ENCODE results near the gene KIR2DL3.
"Not testable (repeated sequence)": the region's sequence is repeated elsewhere in the genome, so short reads cannot be mapped to it uniquely, and the experiment has no call there.

Gene KIR2DL3

DNA sequence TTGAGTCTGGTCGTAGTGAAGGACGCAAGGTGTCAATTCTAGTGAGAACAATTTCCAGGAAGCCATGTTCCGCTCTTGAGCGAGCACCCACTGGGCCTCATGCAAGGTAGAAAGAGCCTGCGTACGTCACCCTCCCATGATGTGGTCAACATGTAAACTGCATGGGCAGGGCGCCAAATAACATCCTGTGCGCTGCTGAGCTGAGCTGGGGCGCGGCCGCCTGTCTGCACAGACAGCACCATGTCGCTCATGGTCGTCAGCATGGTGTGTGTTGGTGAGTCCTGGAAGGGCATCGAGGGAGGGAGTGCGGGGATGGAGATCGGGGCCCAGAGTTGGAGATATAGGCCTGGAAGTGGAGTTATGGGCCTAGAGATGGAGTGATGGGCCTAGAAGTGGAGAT, at the start of gene KIR2DL3:
Gene KIR2DL3 (plus strand): TSS at position 208 of the 400 bp plus-strand sequence. CDS start 33 bp downstream, at position 241.
- H3K27me3 Mint-ChIP-seq (ENCODE audit: low read depth); H3K36me3 Mint-ChIP-seq (ENCODE audit: low read depth); DNase-seq (ENCODE audit: low spot score); H3K9me3 Mint-ChIP-seq; H3K4me3 Mint-ChIP-seq; H3K4me1 Mint-ChIP-seq (ENCODE audit: low read depth); H3K27ac Mint-ChIP-seq: not testable (repeated sequence)

DNA sequence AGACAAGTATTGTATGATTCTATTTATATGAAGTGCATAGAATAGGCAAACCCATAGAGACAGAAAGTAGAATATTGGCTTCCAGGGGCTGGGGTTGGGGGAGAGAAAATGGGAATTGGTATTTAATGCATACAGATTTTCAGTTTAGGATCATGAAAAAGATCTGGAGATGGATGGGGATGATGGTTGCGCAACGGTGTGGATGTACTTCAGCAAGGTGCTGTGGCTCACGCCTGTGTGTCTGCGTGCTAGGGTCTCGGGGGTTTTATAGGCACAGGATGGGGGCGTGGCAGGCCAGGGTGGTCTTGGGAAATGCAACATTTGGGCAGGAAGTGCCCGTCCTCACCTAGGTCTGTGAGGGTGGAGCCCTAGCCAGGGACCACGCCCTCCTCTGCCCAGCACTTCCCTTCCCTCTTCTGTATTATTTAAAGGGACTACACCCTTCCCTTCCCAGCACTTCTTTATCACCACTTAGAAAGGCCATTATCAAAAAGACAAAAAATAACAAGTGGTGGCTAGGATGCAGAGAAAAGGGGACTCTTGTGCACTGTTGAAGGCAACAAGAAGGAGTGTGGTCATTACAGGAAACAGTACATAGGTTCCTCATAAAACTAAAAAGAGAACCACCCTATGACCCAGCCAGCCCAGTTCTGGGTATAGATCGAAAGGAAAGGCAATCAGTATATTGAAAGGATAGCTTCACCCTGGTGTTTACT, 46.6 kb upstream of the KIR2DL3 start:
- Mint-ChIP-seq H3K27me3 (ENCODE audit: low read depth) (no peaks in the 10 kb centered on the region), H3K4me3 (no peak overlapping the region), H3K27ac (no peak overlapping the region), H3K36me3 (ENCODE audit: low read depth) (no peaks in the 10 kb centered on the region), H3K4me1 (ENCODE audit: low read depth) (no peaks in the 10 kb centered on the region), H3K9me3 (no peaks in the 10 kb centered on the region)
- no peak for DNase-seq (ENCODE audit: low spot score)

DNA sequence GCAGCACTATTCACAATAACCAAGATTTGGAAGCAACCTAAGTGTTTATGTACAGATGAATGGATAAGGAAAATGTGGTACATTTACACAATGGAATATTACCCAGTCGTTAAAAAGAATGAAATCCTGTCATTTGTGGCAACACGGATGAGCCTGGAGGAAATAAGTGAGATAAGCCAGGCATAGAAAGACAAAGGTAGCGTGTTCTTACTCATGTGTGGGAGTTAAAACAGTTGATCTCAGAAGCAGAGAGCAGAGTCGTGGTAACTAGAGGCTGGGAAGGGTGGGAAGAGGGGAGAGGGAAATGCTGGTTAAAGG, 46.1 kb upstream of the KIR2DL3 start:
- no peak for DNase-seq (ENCODE audit: low spot score)
- Mint-ChIP-seq H3K27me3 (ENCODE audit: low read depth) (no peaks in the 10 kb centered on the region), H3K4me3 (no peak overlapping the region), H3K4me1 (ENCODE audit: low read depth) (no peaks in the 10 kb centered on the region), H3K27ac (no peak overlapping the region), H3K36me3 (ENCODE audit: low read depth) (no peaks in the 10 kb centered on the region), H3K9me3 (no peaks in the 10 kb centered on the region)

DNA sequence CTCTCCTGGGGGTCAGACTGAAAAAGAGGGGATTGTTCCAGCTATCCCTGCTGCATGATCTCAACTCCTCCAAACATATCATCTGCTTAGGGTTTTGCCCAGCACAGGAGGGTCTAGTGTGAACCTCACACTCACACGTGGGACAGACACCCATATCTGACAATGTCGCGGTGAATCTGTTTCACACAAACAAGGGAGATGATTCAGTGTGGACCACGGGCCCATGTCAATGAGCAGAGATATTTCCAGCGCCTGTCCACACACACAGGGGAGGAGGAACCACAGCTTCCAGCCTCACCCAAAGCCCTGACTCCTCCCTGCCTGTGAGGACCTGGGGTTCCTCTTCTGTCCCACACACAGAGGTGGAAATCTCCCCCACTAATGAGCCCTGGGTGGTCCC, 43.7 kb upstream of the KIR2DL3 start:
- no peak overlapping the region for H3K27ac Mint-ChIP-seq
- no peak overlapping the region for H3K4me3 Mint-ChIP-seq
- H3K36me3 Mint-ChIP-seq (ENCODE audit: low read depth), result no peaks in the 10 kb centered on the region
- no peak for DNase-seq (ENCODE audit: low spot score)
- H3K9me3 Mint-ChIP-seq, result no peaks in the 10 kb centered on the region
- no peaks in the 10 kb centered on the region for H3K4me1 Mint-ChIP-seq (ENCODE audit: low read depth)
- no peaks in the 10 kb centered on the region for H3K27me3 Mint-ChIP-seq (ENCODE audit: low read depth)

DNA sequence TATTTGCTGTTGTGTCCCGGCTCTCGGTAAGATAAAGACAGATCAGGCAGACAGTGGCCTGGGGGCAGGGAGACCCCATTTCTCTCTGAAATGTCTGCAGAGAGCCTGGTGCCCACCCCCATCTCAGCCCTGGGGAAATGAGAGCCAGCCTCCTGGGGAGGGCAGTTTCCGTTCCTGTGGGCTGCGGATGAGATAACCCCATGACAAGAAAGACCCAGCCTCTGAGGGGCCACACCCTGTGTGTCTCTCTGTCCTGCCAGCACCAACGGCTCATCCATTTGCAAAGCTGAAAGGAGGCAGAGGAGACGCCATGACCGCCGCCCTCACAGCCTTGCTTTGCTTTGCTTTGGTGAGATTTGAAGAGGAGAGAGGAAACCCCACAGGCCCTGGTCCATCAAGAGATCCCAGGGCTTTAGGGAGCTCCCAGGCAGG, 42.2 kb upstream of the KIR2DL3 start:
- Mint-ChIP-seq H3K27me3 (ENCODE audit: low read depth) (no peaks in the 10 kb centered on the region), H3K9me3 (no peaks in the 10 kb centered on the region), H3K4me3 (no peak overlapping the region), H3K27ac (no peak overlapping the region), H3K36me3 (ENCODE audit: low read depth) (no peaks in the 10 kb centered on the region), H3K4me1 (ENCODE audit: low read depth) (no peaks in the 10 kb centered on the region)
- DNase-seq (ENCODE audit: low spot score), result no peak

DNA sequence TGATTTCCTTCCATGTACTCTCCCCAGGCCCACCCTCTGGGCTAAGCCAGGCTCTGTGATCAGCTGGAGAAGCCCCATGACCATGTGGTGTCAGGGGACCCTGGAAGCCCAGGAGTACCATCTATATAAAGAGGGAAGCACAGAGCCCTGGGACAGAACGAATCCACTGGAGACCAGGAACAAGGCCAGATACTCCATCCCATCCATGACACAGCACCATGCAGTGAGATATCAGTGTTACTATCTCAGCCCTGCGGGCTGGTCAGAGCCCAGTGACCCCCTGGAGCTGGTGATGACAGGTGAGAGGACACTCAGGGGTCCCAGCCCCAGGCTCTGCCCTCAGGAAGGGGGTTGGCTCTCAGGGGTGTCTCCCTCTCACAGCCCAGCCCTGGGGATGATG, 41.5 kb upstream of the KIR2DL3 start:
- Mint-ChIP-seq H3K27me3 (ENCODE audit: low read depth) (no peaks in the 10 kb centered on the region), H3K4me1 (ENCODE audit: low read depth) (no peaks in the 10 kb centered on the region), H3K36me3 (ENCODE audit: low read depth) (no peaks in the 10 kb centered on the region), H3K9me3 (no peaks in the 10 kb centered on the region), H3K27ac (no peak overlapping the region), H3K4me3 (no peak overlapping the region)
- DNase-seq (ENCODE audit: low spot score), result no peak

DNA sequence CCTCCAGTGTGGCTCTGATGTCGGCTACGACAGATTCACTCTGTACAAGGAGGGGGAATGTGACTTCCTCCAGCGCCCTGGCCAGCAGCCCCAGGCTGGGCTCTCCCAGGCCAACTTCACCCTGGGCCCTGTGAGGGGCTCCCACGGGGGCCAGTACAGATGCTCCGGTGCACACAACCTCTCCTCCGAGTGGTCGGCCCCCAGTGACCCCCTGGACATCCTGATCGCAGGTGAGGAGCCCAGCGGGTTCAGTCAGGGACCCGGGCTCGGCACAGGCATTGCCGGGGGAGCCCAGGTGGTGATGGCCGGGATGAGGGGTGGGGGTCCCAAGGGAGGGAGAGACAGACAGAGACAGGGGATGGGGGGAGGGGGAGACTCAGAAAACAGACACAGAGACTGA, 40.6 kb upstream of the KIR2DL3 start:
- not testable (repeated sequence) for H3K4me1 Mint-ChIP-seq (ENCODE audit: low read depth)

DNA sequence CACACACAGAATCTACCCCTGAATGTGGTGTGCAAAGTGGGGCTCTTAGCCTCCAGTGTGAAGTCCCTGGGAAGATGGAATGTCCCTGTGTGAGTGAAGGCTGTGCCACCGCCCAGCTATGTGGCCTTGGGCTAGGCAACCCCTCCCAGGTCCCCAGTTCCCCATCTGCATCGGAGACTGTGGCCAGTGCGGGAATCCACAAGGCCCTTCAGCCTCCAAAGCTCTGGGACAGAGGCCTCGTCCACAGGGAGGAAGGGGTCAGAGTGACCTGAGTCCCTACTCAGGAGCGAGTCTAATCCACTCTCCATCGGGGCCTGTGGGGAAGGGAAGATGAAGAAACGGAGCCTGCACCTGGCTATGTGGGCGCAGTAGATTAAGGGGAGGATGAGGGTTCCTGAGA, 33.4 kb upstream of the KIR2DL3 start:
- DNase-seq (ENCODE audit: low spot score), result no peak
- Mint-ChIP-seq H3K27me3 (ENCODE audit: low read depth) (no peaks in the 10 kb centered on the region), H3K27ac (no peak overlapping the region), H3K4me3 (no peak overlapping the region), H3K4me1 (ENCODE audit: low read depth) (peaks cover 19% of the 10 kb centered on the region), H3K9me3 (no peaks in the 10 kb centered on the region), H3K36me3 (ENCODE audit: low read depth) (no peaks in the 10 kb centered on the region)

More for the DNA sequence above, 40.6 kb upstream of the KIR2DL3 start:
- not testable (repeated sequence) for DNase-seq (ENCODE audit: low spot score); H3K27me3 Mint-ChIP-seq (ENCODE audit: low read depth); H3K9me3 Mint-ChIP-seq; H3K36me3 Mint-ChIP-seq (ENCODE audit: low read depth); H3K27ac Mint-ChIP-seq; H3K4me3 Mint-ChIP-seq

DNA sequence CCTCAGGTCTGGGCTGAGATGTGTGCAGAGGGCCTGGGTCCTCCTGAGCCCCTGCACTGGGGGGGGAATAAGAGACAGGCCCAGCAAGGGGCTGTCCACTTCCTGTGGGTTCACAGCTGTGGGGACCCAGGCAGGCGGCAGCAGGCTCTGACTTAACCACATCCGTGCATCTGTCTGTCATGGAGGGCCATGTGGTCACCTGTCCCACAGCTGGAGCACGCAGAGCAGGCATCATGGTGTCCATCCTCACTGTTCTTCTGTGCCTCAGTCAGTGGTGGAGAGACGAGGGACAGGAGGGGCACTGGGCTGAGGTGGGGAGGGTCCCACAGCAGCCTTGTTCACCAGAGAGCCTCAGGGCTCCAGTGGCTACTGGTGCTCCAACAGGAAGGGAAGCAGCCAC, 30.4 kb upstream of the KIR2DL3 start:
- Mint-ChIP-seq H3K27me3 (ENCODE audit: low read depth) (no peaks in the 10 kb centered on the region), H3K4me1 (ENCODE audit: low read depth) (peaks cover 25% of the 10 kb centered on the region), H3K9me3 (no peaks in the 10 kb centered on the region), H3K27ac (peak overlapping the region; percentile 57), H3K36me3 (ENCODE audit: low read depth) (no peaks in the 10 kb centered on the region), H3K4me3 (peak overlapping the region; percentile 29)
- no peak for DNase-seq (ENCODE audit: low spot score)

DNA sequence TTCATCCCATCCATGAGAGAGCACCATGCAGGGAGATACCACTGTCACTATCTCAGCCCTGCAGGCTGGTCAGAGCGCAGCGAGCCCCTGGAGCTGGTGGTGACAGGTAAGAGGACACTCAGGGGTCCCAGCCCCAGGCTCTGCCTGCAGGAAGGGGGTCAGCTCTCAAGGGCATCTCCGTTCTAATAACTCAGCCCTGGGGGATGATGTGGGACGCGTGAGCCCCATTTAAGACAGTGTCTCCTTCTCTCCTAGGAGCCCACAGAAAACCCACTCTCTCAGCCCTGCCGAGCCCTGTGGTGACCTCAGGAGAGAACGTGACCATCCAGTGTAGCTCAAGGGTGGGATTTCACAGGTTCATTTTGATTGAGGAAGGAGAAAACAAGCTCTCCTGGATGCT, 29.5 kb upstream of the KIR2DL3 start:
- no peaks in the 10 kb centered on the region for H3K36me3 Mint-ChIP-seq (ENCODE audit: low read depth)
- H3K27ac Mint-ChIP-seq, result peak overlapping the region; percentile 27
- H3K9me3 Mint-ChIP-seq, result no peaks in the 10 kb centered on the region
- no peaks in the 10 kb centered on the region for H3K27me3 Mint-ChIP-seq (ENCODE audit: low read depth)
- peaks cover 18% of the 10 kb centered on the region for H3K4me1 Mint-ChIP-seq (ENCODE audit: low read depth)
- DNase-seq (ENCODE audit: low spot score), result no peak
- H3K4me3 Mint-ChIP-seq, result no peak overlapping the region

DNA sequence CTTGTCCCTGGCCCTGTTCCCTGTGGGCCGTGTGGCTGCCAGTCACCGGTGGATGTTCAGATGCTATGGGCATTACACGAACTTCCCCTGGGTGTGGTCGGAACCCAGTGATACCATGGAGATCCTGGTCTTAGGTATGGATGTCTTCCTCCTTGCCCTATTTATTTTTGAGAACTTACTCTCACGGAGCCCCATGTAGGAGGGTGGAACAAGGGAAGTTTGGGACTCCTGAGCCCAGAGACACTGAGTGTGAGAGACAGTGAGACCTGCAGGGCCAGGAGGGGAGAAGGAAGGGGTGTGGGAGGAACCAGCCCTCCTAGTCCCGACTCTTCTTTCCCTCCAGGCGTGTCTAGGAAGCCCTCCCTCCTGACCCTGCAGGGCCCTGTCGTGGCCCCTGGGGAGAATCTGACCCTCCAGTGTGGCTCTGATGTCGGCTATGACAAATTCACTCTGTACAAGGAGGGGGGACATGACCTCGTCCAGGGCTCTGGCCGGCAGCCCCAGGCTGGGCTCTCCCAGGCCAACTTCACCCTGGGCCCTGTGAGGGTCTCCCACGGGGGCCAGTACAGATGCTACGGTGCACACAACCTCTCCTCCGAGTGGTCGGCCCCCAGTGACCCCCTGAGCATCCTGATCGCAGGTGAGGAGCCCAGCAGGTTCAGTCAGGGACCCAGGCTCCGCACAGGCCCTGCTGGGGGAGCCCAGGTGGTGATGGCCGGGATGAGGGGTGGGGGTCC, 28.9 kb upstream of the KIR2DL3 start:
- Mint-ChIP-seq H3K36me3 (ENCODE audit: low read depth) (no peaks in the 10 kb centered on the region), H3K4me3 (no peak overlapping the region), H3K27ac (peak overlapping the region; percentile 27), H3K4me1 (ENCODE audit: low read depth) (peaks cover 18% of the 10 kb centered on the region), H3K9me3 (no peaks in the 10 kb centered on the region), H3K27me3 (ENCODE audit: low read depth) (no peaks in the 10 kb centered on the region)
- no peak for DNase-seq (ENCODE audit: low spot score)

DNA sequence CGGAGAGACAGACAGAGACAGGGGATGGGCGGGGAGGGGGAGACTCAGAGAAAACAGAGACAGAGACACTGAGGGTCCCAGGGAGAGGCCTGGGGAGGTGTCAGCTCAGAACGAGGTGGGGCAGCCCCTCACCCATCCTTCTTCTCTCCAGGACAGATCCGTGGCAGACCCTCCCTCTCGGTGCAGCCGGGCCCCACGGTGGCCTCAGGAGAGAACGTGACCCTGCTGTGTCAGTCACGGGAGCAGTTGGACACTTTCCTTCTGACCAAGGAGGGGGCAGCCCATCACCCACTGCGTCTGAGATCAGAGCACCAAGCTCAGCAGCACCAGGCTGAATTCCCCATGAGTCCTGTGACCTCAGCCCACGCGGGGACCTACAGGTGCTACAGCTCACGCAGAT, 28.4 kb upstream of the KIR2DL3 start:
- not testable (repeated sequence) for H3K36me3 Mint-ChIP-seq (ENCODE audit: low read depth)

DNA sequence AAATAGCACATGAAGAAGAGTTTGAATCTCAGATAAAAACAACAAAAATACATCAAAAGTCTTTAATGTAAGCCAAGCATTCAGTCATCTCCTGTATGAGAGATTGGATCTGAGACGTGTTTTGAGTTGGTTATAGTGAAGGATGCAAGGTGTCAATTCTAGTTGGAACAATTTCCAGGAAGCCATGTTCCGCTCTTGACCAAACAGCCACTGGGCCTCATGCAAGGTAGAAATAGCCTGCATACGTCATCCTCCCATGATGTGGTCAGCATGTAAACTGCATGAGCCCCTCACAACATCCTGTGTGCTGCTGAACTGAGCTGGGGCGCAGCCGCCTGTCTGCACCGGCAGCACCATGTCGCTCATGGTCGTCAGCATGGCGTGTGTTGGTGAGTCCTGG, 14.2 kb upstream of the KIR2DL3 start, which contains the start of gene KIR3DL3:
Gene KIR3DL3 (plus strand): TSS at position 301 of the 400 bp plus-strand sequence. CDS start 55 bp downstream, at position 356.
- Mint-ChIP-seq H3K4me3 (no peak within 1 kb of the TSS), H3K27me3 (ENCODE audit: low read depth) (no peaks in the 10 kb centered on the region), H3K4me1 (ENCODE audit: low read depth) (no peaks in the 10 kb centered on the region), H3K36me3 (ENCODE audit: low read depth) (no peaks in the 10 kb centered on the region), H3K9me3 (peaks cover 8% of the 10 kb centered on the region), H3K27ac (no peak within 1 kb of the TSS)
- DNase-seq (ENCODE audit: low spot score), result no peak

More for the DNA sequence above, 28.4 kb upstream of the KIR2DL3 start:
- not testable (repeated sequence) for H3K4me3 Mint-ChIP-seq; H3K9me3 Mint-ChIP-seq; H3K27me3 Mint-ChIP-seq (ENCODE audit: low read depth); DNase-seq (ENCODE audit: low spot score); H3K27ac Mint-ChIP-seq
- peaks cover 18% of the 10 kb centered on the region for H3K4me1 Mint-ChIP-seq (ENCODE audit: low read depth)

DNA sequence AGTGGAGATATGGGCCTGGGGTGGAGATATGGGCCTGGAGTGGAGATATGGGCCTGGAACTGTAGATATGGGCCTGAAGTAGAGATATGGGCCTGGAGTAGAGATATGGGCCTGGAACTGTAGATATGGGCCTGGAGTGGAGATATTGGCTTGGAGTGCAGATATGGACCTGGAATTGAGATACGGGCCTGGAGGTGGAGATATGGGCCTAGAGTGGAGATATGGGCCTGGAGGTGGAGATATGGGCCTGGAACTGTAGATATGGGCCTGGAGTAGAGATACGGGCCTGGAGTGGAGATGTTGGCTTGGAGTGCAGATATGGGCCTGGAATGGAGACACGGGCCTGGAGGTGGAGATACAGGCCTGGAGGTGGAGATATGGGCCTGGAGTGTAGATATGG, 13.7 kb upstream of the KIR2DL3 start:
- no peaks in the 10 kb centered on the region for H3K36me3 Mint-ChIP-seq (ENCODE audit: low read depth)
- no peak overlapping the region for H3K4me3 Mint-ChIP-seq
- no peak for DNase-seq (ENCODE audit: low spot score)
- no peak overlapping the region for H3K27ac Mint-ChIP-seq
- H3K4me1 Mint-ChIP-seq (ENCODE audit: low read depth), result no peaks in the 10 kb centered on the region
- H3K27me3 Mint-ChIP-seq (ENCODE audit: low read depth), result no peaks in the 10 kb centered on the region
- peaks cover 8% of the 10 kb centered on the region for H3K9me3 Mint-ChIP-seq
